IMR-90 (cell line): Measurements from ENCODE around the gene FN3KRP. TPM values are rescaled to one million over a fixed set of nuclear protein-coding genes. Genes with fewer than 3 reads are reported as not detected.

ENCODE experiments used
- ATAC-seq: fragments of 200-7000 bp; cut with Tn5 transposase; 2 replicates; pipeline ENCODE4 v1.9.1; 2020; ENCODE audit warnings: low read depth, mild to moderate bottlenecking, moderate library complexity
- BruUV-seq: library from RNA; stranded (reverse); fragments of 400-500 nt; replicated peaks from 2 replicates; lab custom pipeline; 2021; lab: Mats Ljungman, UMichigan
- CTCF ChIA-PET: fragments of 300-600 bp; formaldehyde crosslinking; extraction: SDS; loops from one replicate; lab custom pipeline; 2021; ENCODE audit warnings: antibody characterized with exemption; lab: Yijun Ruan, JAX
- POLR2A ChIA-PET: fragments of 300-600 bp; sonication (Branson Sonifier 250); formaldehyde crosslinking; loops from one replicate; lab custom pipeline; 2022; ENCODE audit warnings: antibody characterized with exemption; ENCODE audit not compliant: unreplicated experiment; lab: Charles Lee
- DNase-seq: peaks from one replicate; pipeline ENCODE4 v3.0.0; 2013
- H2AFZ ChIP-seq: replicated peaks from 2 replicates; pipeline ENCODE3; 2013; ENCODE audit warnings: low read length, mild to moderate bottlenecking; ENCODE audit not compliant: poor library complexity
- H2AK5ac ChIP-seq: 2 replicates; pipeline ENCODE4 v1.6.1; 2013; ENCODE audit warnings: low read depth, low read length, inconsistent platforms
- H2AK9ac ChIP-seq: replicated peaks from 2 replicates; pipeline ENCODE3; 2013; ENCODE audit warnings: mild to moderate bottlenecking, low read depth, low read length, moderate library complexity; ENCODE audit not compliant: poor library complexity
- H2BK120ac ChIP-seq: 2 replicates; pipeline ENCODE4 v1.6.1; 2013; ENCODE audit warnings: low read depth, low read length, inconsistent platforms
- H2BK15ac ChIP-seq: 3 replicates; pipeline ENCODE4 v1.6.1; 2013; ENCODE audit warnings: low read depth, low read length, inconsistent platforms
- H2BK20ac ChIP-seq: 2 replicates; pipeline ENCODE4 v1.6.1; 2013; ENCODE audit warnings: low read depth, mild to moderate bottlenecking, inconsistent platforms, low read length, moderate library complexity
- H2BK5ac ChIP-seq: 2 replicates; pipeline ENCODE4 v1.6.1; 2013; ENCODE audit warnings: mild to moderate bottlenecking, low read depth, low read length, inconsistent platforms; ENCODE audit not compliant: poor library complexity, severe bottlenecking
- H3K14ac ChIP-seq: replicated peaks from 2 replicates; pipeline ENCODE4 v1.6.1; 2013; ENCODE audit warnings: low read depth, low read length, inconsistent platforms
- H3K18ac ChIP-seq: 2 replicates; pipeline ENCODE4 v1.6.1; 2013; ENCODE audit warnings: low read depth, low read length, control low read depth
- H3K23ac ChIP-seq: 2 replicates; pipeline ENCODE4 v1.6.1; 2013; ENCODE audit warnings: low read depth, low read length, inconsistent platforms
- H3K27ac ChIP-seq: 2 replicates; pipeline ENCODE4 v1.5.1; 2013; ENCODE audit warnings: mild to moderate bottlenecking, control low read depth, low read length; ENCODE audit not compliant: insufficient read depth
- H3K27me3 ChIP-seq: 2 replicates; pipeline ENCODE4 v1.6.1; 2013; ENCODE audit warnings: low read length; ENCODE audit not compliant: control insufficient read depth, insufficient read depth
- H3K36me3 ChIP-seq: 2 replicates; pipeline ENCODE4 v1.6.1; 2013; ENCODE audit warnings: low read length, mixed read lengths; ENCODE audit not compliant: control insufficient read depth, insufficient read depth
- H3K4ac ChIP-seq: 2 replicates; pipeline ENCODE4 v1.6.1; 2013; ENCODE audit warnings: low read depth, low read length, inconsistent platforms
- H3K4me1 ChIP-seq: 2 replicates; pipeline ENCODE4 v1.6.1; 2013; ENCODE audit warnings: low read length, mixed read lengths; ENCODE audit not compliant: control insufficient read depth, insufficient read depth
- H3K4me2 ChIP-seq: 2 replicates; pipeline ENCODE4 v1.6.1; 2013; ENCODE audit warnings: low read depth, mild to moderate bottlenecking, control low read depth, low read length, moderate library complexity
- H3K4me3 ChIP-seq: 2 replicates; pipeline ENCODE4 v1.5.1; 2013; ENCODE audit warnings: low read depth, mild to moderate bottlenecking, control low read depth, low read length, moderate library complexity; ENCODE audit not compliant: insufficient read depth
- H3K56ac ChIP-seq: 2 replicates; pipeline ENCODE4 v1.6.1; 2013; ENCODE audit warnings: low read length, inconsistent platforms; ENCODE audit not compliant: insufficient read depth; ENCODE audit errors: extremely low read depth
- H3K79me1 ChIP-seq, 2 experiments: 2 replicates each; pipeline ENCODE4 v1.6.1; 2013; ENCODE audit warnings: low read length in 2 of 2, inconsistent platforms in 1 of 2, low read depth in 1 of 2
- H3K9ac ChIP-seq: 2 replicates; pipeline ENCODE4 v1.6.1; 2013; ENCODE audit warnings: low read depth, low read length, control low read depth
- H3K9me1 ChIP-seq: 2 replicates; pipeline ENCODE4 v1.6.1; 2013; ENCODE audit warnings: low read length, inconsistent platforms; ENCODE audit not compliant: insufficient read depth
- H3K9me3 ChIP-seq: 2 replicates; pipeline ENCODE4 v1.6.1; 2013; ENCODE audit warnings: low read length; ENCODE audit not compliant: control insufficient read depth, insufficient read depth
- H4K20me1 ChIP-seq: 2 replicates; pipeline ENCODE4 v1.6.1; 2013; ENCODE audit warnings: low read length, inconsistent platforms; ENCODE audit not compliant: insufficient read depth
- H4K5ac ChIP-seq: 2 replicates; pipeline ENCODE4 v1.6.1; 2013; ENCODE audit warnings: mild to moderate bottlenecking, low read depth, low read length, control low read depth
- H4K8ac ChIP-seq, 2 experiments: 2 replicates each; pipeline ENCODE4 v1.6.1; 2013; ENCODE audit warnings: low read depth in 2 of 2, low read length in 2 of 2, control low read depth in 1 of 2, inconsistent platforms in 1 of 2
- H4K91ac ChIP-seq: 2 replicates; pipeline ENCODE4 v1.6.1; 2013; ENCODE audit warnings: low read depth, low read length, inconsistent platforms; ENCODE audit not compliant: insufficient read depth
- BHLHE40 ChIP-seq: fragments of 150-350 bp; IDR thresholded peaks from 2 replicates; pipeline ENCODE4 v1.6.1; 2016; ENCODE audit warnings: mild to moderate bottlenecking, low read depth, low read length
- CEBPB ChIP-seq: IDR thresholded peaks from 2 replicates; pipeline ENCODE4 v1.6.1; 2012; ENCODE audit warnings: low read depth, low read length, improper control_type of control experiment
- CHD1 ChIP-seq: IDR thresholded peaks from 2 replicates; pipeline ENCODE4 v1.6.1; 2012; ENCODE audit warnings: low read depth, low read length, improper control_type of control experiment
- ELK1 ChIP-seq: fragments of 150-350 bp; IDR thresholded peaks from 2 replicates; pipeline ENCODE4 v1.6.1; 2016; ENCODE audit warnings: low read depth, mild to moderate bottlenecking, low read length, moderate library complexity, borderline replicate concordance
- FOS ChIP-seq: fragments of 150-350 bp; IDR thresholded peaks from 2 replicates; pipeline ENCODE4 v1.6.1; 2016; ENCODE audit warnings: low read depth, low read length
- MAFK ChIP-seq: IDR thresholded peaks from 2 replicates; pipeline ENCODE4 v1.6.1; 2012; ENCODE audit warnings: low read depth, low read length, improper control_type of control experiment
- MAZ ChIP-seq: IDR thresholded peaks from 2 replicates; pipeline ENCODE4 v1.6.1; 2012; ENCODE audit warnings: low read depth, mild to moderate bottlenecking, low read length, improper control_type of control experiment, moderate library complexity, borderline replicate concordance
- MXI1 ChIP-seq: IDR thresholded peaks from 2 replicates; pipeline ENCODE4 v1.6.1; 2012; ENCODE audit warnings: low read depth, mild to moderate bottlenecking, low read length, moderate library complexity, borderline replicate concordance
- NFE2L2 ChIP-seq: fragments of 150-350 bp; IDR thresholded peaks from 2 replicates; pipeline ENCODE4 v1.6.1; 2016; ENCODE audit warnings: low read depth, mild to moderate bottlenecking, low read length
- RAD21 ChIP-seq: IDR thresholded peaks from 2 replicates; pipeline ENCODE4 v1.6.1; 2012; ENCODE audit warnings: low read length, improper control_type of control experiment
- RCOR1 ChIP-seq: IDR thresholded peaks from 2 replicates; pipeline ENCODE4 v1.6.1; 2012; ENCODE audit warnings: mild to moderate bottlenecking, low read length, improper control_type of control experiment; ENCODE audit not compliant: insufficient replicate concordance
- RFX5 ChIP-seq: IDR thresholded peaks from 2 replicates; pipeline ENCODE4 v1.8.0; 2012; ENCODE audit warnings: low read depth, mild to moderate bottlenecking, low read length, moderate library complexity
- SMC3 ChIP-seq: fragments of 150-350 bp; IDR thresholded peaks from 2 replicates; pipeline ENCODE4 v1.6.1; 2016; ENCODE audit warnings: low read depth, mild to moderate bottlenecking, antibody characterized with exemption, low read length, moderate library complexity
- USF2 ChIP-seq: fragments of 150-350 bp; IDR thresholded peaks from 2 replicates; pipeline ENCODE4 v1.6.1; 2017; ENCODE audit warnings: mild to moderate bottlenecking, antibody characterized with exemption, low read length, low read depth
- WGBS, 2 experiments: methylation state at CpG; one replicate each; pipeline versions ENCODE4 v1.1.5 to v1.1.7; 2013; ENCODE audit warnings: missing lambda C conversion rate in 2 of 2; ENCODE audit not compliant: insufficient read length in 1 of 2; ENCODE audit errors: extremely low coverage in 2 of 2; 5-methylcytosine and 5-hydroxymethylcytosine counted together
- dilution Hi-C: fragments of 300-500 bp; cut with HindIII; formaldehyde crosslinking; loops from one replicate; pipeline ENCODE4 v1.14.3; 2018; ENCODE audit warnings: low sequenced_read_pairs; ENCODE audit not compliant: unreplicated experiment
- in situ Hi-C: fragments of 300-500 bp; cut with MboI; formaldehyde crosslinking; loops from 3 replicates; pipeline ENCODE4 v1.14.3; 2019; ENCODE audit warnings: low sequenced_read_pairs, inconsistent platforms, mixed read lengths
- intact Hi-C: fragments of 100-400 bp; cut with micrococcal nuclease; formaldehyde crosslinking; loops from 2 replicates; pipeline ENCODE4 v1.10.0; 2022
- polyA plus RNA-seq, 3 experiments: library from polyadenylated mRNA; depleted of rRNA; stranded (reverse); fragments of >200 nt; gene quantifications; 2 replicates each; pipeline ENCODE4 v1.2.3, GENCODE V29; 2012; ENCODE audit warnings: low replicate concordance in 1 of 3
- total RNA-seq: library from RNA; depleted of rRNA; stranded (reverse); fragments of >200 nt; gene quantifications from 2 replicates; pipeline ENCODE4 v1.2.3, GENCODE V29; 2012

The FN3KRP gene
- total and polyA plus RNA-seq, 2 of the 4 experiments (the other 2 are of a cell fraction), result 18.6 to 20.3 TPM

GRCh38 chr17:82693168-82693867 is 23.2 kb upstream of the FN3KRP start:
- H2AK5ac ChIP-seq, result no peak overlapping the region
- no peak overlapping the region for H3K18ac ChIP-seq
- peaks cover 2% of the 10 kb centered on the region; the same call in 1 of the 2 replicates for H3K27me3 ChIP-seq
- no peak overlapping the region for H2AK9ac ChIP-seq
- H3K4me3 ChIP-seq, result no peak overlapping the region
- CTCF ChIA-PET, result no interaction called here
- intact Hi-C loops (no loop called here), in situ Hi-C loops (no loop called here), dilution Hi-C loops (no loop called here)
- ATAC-seq, result no peak
- POLR2A ChIA-PET, result no interaction called here
- peaks cover 2% of the 10 kb centered on the region for H3K9me3 ChIP-seq
- H2BK20ac ChIP-seq, result no peak overlapping the region
- H4K8ac ChIP-seq, result no peak overlapping the region
- TF ChIP-seq RFX5, result no peak
- TF ChIP-seq MAZ, result no peak
- no peak for TF ChIP-seq FOS
- no peak for TF ChIP-seq MXI1
- TF ChIP-seq USF2, result no peak
- TF ChIP-seq CEBPB, result no peak
- no peak for TF ChIP-seq MAFK
- no peak for TF ChIP-seq BHLHE40
- TF ChIP-seq RAD21, result no peak
- no peak for TF ChIP-seq SMC3
- TF ChIP-seq RCOR1, result no peak
- no peak for TF ChIP-seq CHD1
- TF ChIP-seq NFE2L2, result no peak
- no peak for TF ChIP-seq ELK1
- no peak overlapping the region for H4K91ac ChIP-seq
- no peak overlapping the region for H3K4ac ChIP-seq
- 100% methylated on average over 6 of the region's 22 CpGs; no CpG with 5 or more reads in 1 of the 2 experiments for WGBS, 2 experiments
- no peak overlapping the region for H2BK5ac ChIP-seq
- H2AFZ ChIP-seq, result no peak overlapping the region
- H3K4me2 ChIP-seq, result no peak overlapping the region
- no peak overlapping the region for H2BK15ac ChIP-seq
- no peak overlapping the region for H3K56ac ChIP-seq
- H2BK120ac ChIP-seq, result no peak overlapping the region
- no peak overlapping the region for H3K23ac ChIP-seq
- H3K9me1 ChIP-seq, result no peaks in the 10 kb centered on the region
- no peak overlapping the region for H3K9ac ChIP-seq
- no peaks in the 10 kb centered on the region; the same call in 1 of the 2 replicates for H4K20me1 ChIP-seq
- no peak overlapping the region for H4K5ac ChIP-seq
- H3K36me3 ChIP-seq, result no peaks in the 10 kb centered on the region; the same call in 1 of the 2 replicates
- DNase-seq, result no peak
- peaks cover 0 to 7% of the 10 kb centered on the region in 2 experiments; a peak in 2 of 4 replicates for H3K79me1 ChIP-seq
- no TSS peak for BruUV-seq
- no peak overlapping the region for H3K14ac ChIP-seq
- H3K27ac ChIP-seq, result no peak overlapping the region
- H3K4me1 ChIP-seq, result peaks cover 4% of the 10 kb centered on the region; the same call in 1 of the 2 replicates
